ENCODE measurements around the gene STK35. TPM values are rescaled to one million over a fixed set of nuclear protein-coding genes. Genes with fewer than 3 reads are reported as not detected.
A peak's percentile ranks its signal among the peaks of the same experiment; 100 is the strongest.

Gene STK35
- total and polyA plus RNA-seq, 2 of the 13 experiments (the other 11 are each of a cell fraction or from before 2014, with no cell fraction given) = 27.4 to 29.8 TPM

- TF ChIP-seq ZNF142 (CRISPR knock-in tag; IDR thresholded peaks at IDR 0.05) = peak; percentile 13; the same call in 1 of the 2 replicates
- TF ChIP-seq DPF2 (CRISPR knock-in tag; IDR thresholded peaks at IDR 0.05; ENCODE audit: borderline replicate concordance, low read depth) = no peak
- TF ChIP-seq ZNF329 (CRISPR knock-in tag; IDR thresholded peaks at IDR 0.05; ENCODE audit: low read depth) = no peak
- peak; percentile 82 for TF ChIP-seq PRDM10 (CRISPR knock-in tag; IDR thresholded peaks at IDR 0.05; ENCODE audit: low read depth)
- no peak for TF ChIP-seq TCF7L2 (IDR thresholded peaks at IDR 0.05; ENCODE audit: low read depth, low read length)
Observed at GRCh38 chr20:2103461-2104153, 2.0 kb downstream of the STK35 start (continued).

Data from HepG2 (cell line).